Astrocyte (in vitro differentiated cells and primary cell): ENCODE measurements around the gene DOCK3.

Source experiments
- EZH2 ChIP-seq: IDR thresholded peaks from 2 replicates; pipeline ENCODE4 v1.6.1; 2012; ENCODE audit warnings: mild to moderate bottlenecking, low read length, inconsistent platforms; ENCODE audit not compliant: insufficient read depth
- TF ChIP-seq, protein P1 (sequence below): IDR thresholded peaks from 2 replicates; pipeline ENCODE4 v1.5.1; 2011; ENCODE audit warnings: low read depth, mild to moderate bottlenecking, inconsistent platforms, low read length, moderate library complexity; ENCODE audit not compliant: insufficient read depth

DNA sequence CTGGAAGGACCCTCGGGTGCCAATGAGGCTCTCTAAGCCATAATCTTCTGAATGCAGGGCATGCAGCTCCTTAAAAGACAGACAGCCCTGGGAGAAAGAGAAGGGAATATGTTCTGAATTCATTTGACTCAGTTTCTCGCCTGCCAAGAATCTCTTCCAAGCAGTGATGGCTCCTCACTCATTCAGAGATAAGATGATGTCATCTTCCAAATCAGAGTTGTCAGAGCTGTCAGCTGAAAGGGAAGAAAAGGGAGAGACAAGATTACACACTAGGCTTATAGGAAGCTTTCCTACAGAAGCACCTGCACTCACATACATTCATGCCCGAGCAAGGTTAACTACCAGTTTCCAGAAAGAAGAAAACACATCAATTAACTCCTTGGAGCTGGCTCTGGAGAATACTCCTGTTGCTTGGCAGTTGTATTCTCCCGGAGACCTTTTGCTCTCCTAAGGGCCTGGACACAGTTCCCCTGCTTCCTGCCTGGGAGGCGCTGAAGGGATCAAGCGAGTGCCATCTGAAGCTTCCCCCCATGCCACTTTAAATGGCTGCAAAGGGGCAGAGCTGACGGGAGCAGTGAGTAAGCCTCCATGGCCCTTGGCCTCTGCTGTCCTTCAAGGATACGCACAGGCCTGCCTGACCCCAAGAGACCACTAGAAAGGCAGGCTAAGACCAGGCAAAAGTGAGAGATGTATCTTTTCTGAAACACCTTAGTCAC, 724.0 kb downstream of the DOCK3 start:
- TF ChIP-seq, protein P1, sequence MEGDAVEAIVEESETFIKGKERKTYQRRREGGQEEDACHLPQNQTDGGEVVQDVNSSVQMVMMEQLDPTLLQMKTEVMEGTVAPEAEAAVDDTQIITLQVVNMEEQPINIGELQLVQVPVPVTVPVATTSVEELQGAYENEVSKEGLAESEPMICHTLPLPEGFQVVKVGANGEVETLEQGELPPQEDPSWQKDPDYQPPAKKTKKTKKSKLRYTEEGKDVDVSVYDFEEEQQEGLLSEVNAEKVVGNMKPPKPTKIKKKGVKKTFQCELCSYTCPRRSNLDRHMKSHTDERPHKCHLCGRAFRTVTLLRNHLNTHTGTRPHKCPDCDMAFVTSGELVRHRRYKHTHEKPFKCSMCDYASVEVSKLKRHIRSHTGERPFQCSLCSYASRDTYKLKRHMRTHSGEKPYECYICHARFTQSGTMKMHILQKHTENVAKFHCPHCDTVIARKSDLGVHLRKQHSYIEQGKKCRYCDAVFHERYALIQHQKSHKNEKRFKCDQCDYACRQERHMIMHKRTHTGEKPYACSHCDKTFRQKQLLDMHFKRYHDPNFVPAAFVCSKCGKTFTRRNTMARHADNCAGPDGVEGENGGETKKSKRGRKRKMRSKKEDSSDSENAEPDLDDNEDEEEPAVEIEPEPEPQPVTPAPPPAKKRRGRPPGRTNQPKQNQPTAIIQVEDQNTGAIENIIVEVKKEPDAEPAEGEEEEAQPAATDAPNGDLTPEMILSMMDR = no peak
- no peak for TF ChIP-seq EZH2
